Smooth muscle cell of the brain vasculature (primary cell): ENCODE results near the gene IFI30.

ENCODE experiments used
- DNase-seq: peaks from one replicate; pipeline ENCODE4 v3.0.0-alpha.2; 2012; ENCODE audit warnings: low read depth, low spot score

IFI30 gene

GRCh38 chr19:18173572-18174288 lies at the start of gene IFI30:
IFI30 (plus strand) TSS chr19:18173813; CDS start chr19:18173842, 29 bp downstream.
- no peak for DNase-seq

- DNase-seq = no peak
Measured at GRCh38 chr19:18123819-18124218, 49.8 kb upstream of the IFI30 start.

- no peak for DNase-seq
Measured at GRCh38 chr19:18126097-18126496, 47.5 kb upstream of the IFI30 start.

GRCh38 chr19:18128044-18128443 lies 45.6 kb upstream of the IFI30 start:
- DNase-seq = no peak

GRCh38 chr19:18128805-18129204 lies 44.8 kb upstream of the IFI30 start:
- no peak for DNase-seq

GRCh38 chr19:18130523-18131242 lies 42.9 kb upstream of the IFI30 start:
- no peak for DNase-seq

- DNase-seq = no peak
Measured at GRCh38 chr19:18131841-18132596, 41.6 kb upstream of the IFI30 start.

- no peak for DNase-seq
Measured at GRCh38 chr19:18135712-18136584, 37.7 kb upstream of the IFI30 start.

GRCh38 chr19:18137242-18137641 lies 36.4 kb upstream of the IFI30 start:
- no peak for DNase-seq

GRCh38 chr19:18137657-18138339 lies 35.8 kb upstream of the IFI30 start:
- DNase-seq = no peak

- no peak for DNase-seq
Measured at GRCh38 chr19:18140473-18140872, 33.1 kb upstream of the IFI30 start.

GRCh38 chr19:18141031-18141430 lies 32.6 kb upstream of the IFI30 start:
- no peak for DNase-seq

GRCh38 chr19:18143902-18144301 lies 29.7 kb upstream of the IFI30 start:
- no peak for DNase-seq

GRCh38 chr19:18144361-18144760 lies 29.3 kb upstream of the IFI30 start:
- DNase-seq = no peak

GRCh38 chr19:18144906-18145305 lies 28.7 kb upstream of the IFI30 start:
- DNase-seq = no peak

GRCh38 chr19:18145391-18145999 lies 28.1 kb upstream of the IFI30 start:
- DNase-seq = no peak

GRCh38 chr19:18147396-18147795 lies 26.2 kb upstream of the IFI30 start:
- DNase-seq = no peak

- DNase-seq = no peak
Measured at GRCh38 chr19:18149596-18149975, 24.0 kb upstream of the IFI30 start.

- DNase-seq = no peak
Measured at GRCh38 chr19:18150776-18151624, 22.6 kb upstream of the IFI30 start.

- peak; percentile 91 for DNase-seq
Measured at GRCh38 chr19:18152442-18152816, 21.2 kb upstream of the IFI30 start.
